Gastrocnemius medialis (tissue), 4 donors: Measurements from ENCODE around the gene CTTNBP2NL. TPM values are rescaled to one million over a fixed set of nuclear protein-coding genes. Genes with fewer than 3 reads are reported as not detected.

Source experiments
- ATAC-seq, 2 donors: fragments of 150-250 bp; one replicate each; pipeline ENCODE4 v1.9.1; 2016
- DNase-seq, 2 donors: peaks; one replicate each; pipeline ENCODE4 v3.0.0-alpha.2; 2019
- H3K27ac ChIP-seq, 4 donors: fragments of 200-600 bp; sonication (generic); 1 replicate in 1 of 4; 2 replicates in 3 of 4; pipeline ENCODE4 v1.5.1; 2016 to 2018; ENCODE audit warnings: mild to moderate bottlenecking in 2 of 4, moderate library complexity in 1 of 4
- H3K27me3 ChIP-seq, 3 donors: fragments of 200-600 bp; sonication (generic) in 2 of 3; 1 replicate in 1 of 3; 2 replicates in 2 of 3; pipeline versions ENCODE4 v1.5.1 to v1.6.0; 2016 to 2019; ENCODE audit warnings: mild to moderate bottlenecking in 1 of 3, moderate library complexity in 1 of 3
- H3K36me3 ChIP-seq, 2 donors: fragments of 200-600 bp; sonication (generic) in 1 of 2; one replicate each; pipeline ENCODE4 v1.5.1; 2017 to 2018
- H3K4me1 ChIP-seq, 2 donors: fragments of 200-600 bp; sonication (generic) in 1 of 2; one replicate each; pipeline ENCODE4 v1.5.1; 2016 to 2017; ENCODE audit warnings: mild to moderate bottlenecking in 2 of 2
- H3K4me3 ChIP-seq, 4 donors: fragments of 200-600 bp; sonication (generic) in 3 of 4; 1 replicate in 1 of 4; 2 replicates in 3 of 4; pipeline ENCODE4 v1.5.1; 2016 to 2019; ENCODE audit warnings: mild to moderate bottlenecking in 2 of 4
- H3K9me3 ChIP-seq, 3 donors: fragments of 200-600 bp; sonication (generic) in 2 of 3; 1 replicate in 1 of 3; 2 replicates in 2 of 3; pipeline ENCODE4 v1.5.1; 2016 to 2019
- CTCF ChIP-seq, 5 experiments: fragments of 450-650 bp in 3 of 5; fragments of 200-600 bp in 2 of 5; sonication (generic) in 2 of 5; IDR thresholded peaks in 4 of 5; conservative IDR thresholded peaks in 1 of 5; 1 replicate in 4 of 5; 2 replicates in 1 of 5; pipeline ENCODE4 v1.5.1; 2016 to 2019; ENCODE audit warnings: antibody characterized with exemption in 5 of 5, mild to moderate bottlenecking in 3 of 5, moderate library complexity in 3 of 5
- POLR2A ChIP-seq, 2 donors: fragments of 450-650 bp; IDR thresholded peaks; one replicate each; pipeline ENCODE4 v1.6.1; 2017; ENCODE audit warnings: antibody characterized with exemption in 2 of 2, mild to moderate bottlenecking in 2 of 2, moderate library complexity in 2 of 2
- in situ Hi-C, 4 donors: fragments of 200-750 bp; cut with MboI; loops; one replicate each; pipeline versions ENCODE4 v1.15.0 to v1.8.0; 2017; ENCODE audit warnings: low sequenced_read_pairs in 4 of 4
- intact Hi-C: fragments of 100-400 bp; cut with DNase I; formaldehyde crosslinking; loops from one replicate; pipeline ENCODE4 v1.15.1; 2023; ENCODE audit warnings: low total_unique reads
- total RNA-seq, 4 donors: library from RNA; depleted of rRNA; stranded (reverse); fragments of >200 nt; gene quantifications; one replicate each; pipeline versions ENCODE4 v1.1.0 to v1.2.3, GENCODE V29; 2016

CTTNBP2NL gene
- total RNA-seq, 4 donors from 2014 or later = 2.6 to 7.2 (median 3.9) TPM

- in situ Hi-C loops = no loop called here
Measured at GRCh38 chr1:112409414-112409813, 13.4 kb downstream of the CTTNBP2NL start.

GRCh38 chr1:112410673-112411072 is 14.7 kb downstream of the CTTNBP2NL start:
- Histone ChIP-seq H3K36me3 (peaks cover 0 to 6% of the 10 kb centered on the region in 2 donors), H3K27me3 (no peaks in the 10 kb centered on the region), H3K9me3 (no peaks in the 10 kb centered on the region), H3K27ac (no peak overlapping the region), H3K4me3 (no peak overlapping the region), H3K4me1 (peaks cover 0 to 12% of the 10 kb centered on the region in 2 donors)
- intact Hi-C loops (no loop called here), in situ Hi-C loops (no loop called here)
- TF ChIP-seq CTCF (IDR thresholded peaks at IDR 0.05 in 4 of 5, conservative IDR thresholded peaks at IDR 0.05 in 1 of 5) (no peak), POLR2A (IDR thresholded peaks at IDR 0.05) (no peak)
- DNase-seq (no peak), ATAC-seq (no peak)

More at GRCh38 chr1:112409414-112409813, 13.4 kb downstream of the CTTNBP2NL start:
- Histone ChIP-seq H3K9me3 (no peaks in the 10 kb centered on the region), H3K27ac (no peak overlapping the region), H3K27me3 (no peaks in the 10 kb centered on the region), H3K36me3 (peaks cover 0 to 6% of the 10 kb centered on the region in 2 donors), H3K4me1 (peaks cover 0 to 12% of the 10 kb centered on the region in 2 donors), H3K4me3 (no peak overlapping the region)
- ATAC-seq (no peak), DNase-seq (no peak)
- intact Hi-C loops = no loop called here
- TF ChIP-seq POLR2A (IDR thresholded peaks at IDR 0.05) (no peak), CTCF (IDR thresholded peaks at IDR 0.05 in 4 of 5, conservative IDR thresholded peaks at IDR 0.05 in 1 of 5) (no peak)

GRCh38 chr1:112417271-112417670 is 21.3 kb downstream of the CTTNBP2NL start:
- Histone ChIP-seq H3K27me3 (no peaks in the 10 kb centered on the region), H3K9me3 (no peaks in the 10 kb centered on the region), H3K4me1 (no peaks in the 10 kb centered on the region), H3K27ac (no peak overlapping the region), H3K36me3 (peaks cover 0 to 19% of the 10 kb centered on the region in 2 donors), H3K4me3 (no peak overlapping the region)
- in situ Hi-C loops = no loop called here
- ATAC-seq (no peak), DNase-seq (no peak)
- intact Hi-C loops = no loop called here
- no peak for TF ChIP-seq CTCF (IDR thresholded peaks at IDR 0.05 in 4 of 5, conservative IDR thresholded peaks at IDR 0.05 in 1 of 5)
- TF ChIP-seq POLR2A (IDR thresholded peaks at IDR 0.05) = no peak

GRCh38 chr1:112418099-112418892 is 22.3 kb downstream of the CTTNBP2NL start:
- H3K27me3 ChIP-seq = no peaks in the 10 kb centered on the region
- no peaks in the 10 kb centered on the region for H3K4me1 ChIP-seq
- DNase-seq (no peak), ATAC-seq (no peak)
- TF ChIP-seq POLR2A (IDR thresholded peaks at IDR 0.05) = no peak
- no peak for TF ChIP-seq CTCF (IDR thresholded peaks at IDR 0.05 in 4 of 5, conservative IDR thresholded peaks at IDR 0.05 in 1 of 5)
- no peak overlapping the region for H3K4me3 ChIP-seq
- no peaks in the 10 kb centered on the region for H3K9me3 ChIP-seq
- in situ Hi-C loops (no loop called here), intact Hi-C loops (no loop called here)
- no peak overlapping the region for H3K27ac ChIP-seq
- H3K36me3 ChIP-seq = peaks cover 0 to 18% of the 10 kb centered on the region in 2 donors
